PC-9 (cell line): ENCODE results near the gene DDX42.

ENCODE experiments used
- CTCF ChIP-seq: fragments of 200-600 bp; sonication (generic); conservative IDR thresholded peaks from 2 replicates; pipeline ENCODE4 v1.6.1; 2017; ENCODE audit warnings: mixed run types, antibody characterized with exemption, mild to moderate bottlenecking, moderate library complexity
- EZH2 ChIP-seq: fragments of 200-600 bp; sonication (generic); IDR thresholded peaks from 2 replicates; pipeline ENCODE4 v1.8.0; 2017; ENCODE audit warnings: antibody characterized with exemption, low read depth

- TF ChIP-seq CTCF, result no peak
- TF ChIP-seq EZH2, result no peak
Measured at GRCh38 chr17:63832455-63832854, 58.5 kb downstream of the DDX42 start.
